GM19468 (cell line): ENCODE measurements around the gene CRLF1.
"Not testable (repeated sequence)": the region's sequence is repeated elsewhere in the genome, so short reads cannot be mapped to it uniquely, and the experiment has no call there.

Experiments
- ATAC-seq: cut with Tn5 transposase; IDR thresholded peaks from one replicate; pipeline ENCODE4 v1.9.1; 2021; ENCODE audit warnings: mild to moderate bottlenecking, moderate library complexity, moderate number of reproducible peaks; ENCODE audit not compliant: unreplicated experiment; ENCODE audit errors: extremely low read depth

Gene CRLF1

DNA sequence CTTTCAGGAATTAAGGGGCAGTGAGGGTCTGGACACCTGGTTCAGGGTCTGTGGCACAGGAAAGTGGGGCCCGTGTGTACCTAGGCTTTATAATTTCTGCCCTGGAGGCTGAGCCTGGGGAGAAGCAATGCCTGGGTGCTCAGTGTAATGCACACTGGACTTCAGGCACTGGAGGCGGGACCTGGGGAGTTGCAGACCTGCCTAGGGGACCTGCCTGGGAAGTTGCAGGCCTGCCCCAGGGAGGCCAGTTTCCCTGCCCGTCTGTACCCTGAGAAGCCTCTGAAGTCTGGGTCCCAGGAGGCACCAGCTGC, 3.6 kb upstream of the CRLF1 start:
- ATAC-seq: no peak

GRCh38 chr19:18609717-18610051, 3.1 kb upstream of the CRLF1 start:
- no peak for ATAC-seq

- no peak for ATAC-seq
Observed at GRCh38 chr19:18608805-18609716, 2.5 kb upstream of the CRLF1 start.

DNA sequence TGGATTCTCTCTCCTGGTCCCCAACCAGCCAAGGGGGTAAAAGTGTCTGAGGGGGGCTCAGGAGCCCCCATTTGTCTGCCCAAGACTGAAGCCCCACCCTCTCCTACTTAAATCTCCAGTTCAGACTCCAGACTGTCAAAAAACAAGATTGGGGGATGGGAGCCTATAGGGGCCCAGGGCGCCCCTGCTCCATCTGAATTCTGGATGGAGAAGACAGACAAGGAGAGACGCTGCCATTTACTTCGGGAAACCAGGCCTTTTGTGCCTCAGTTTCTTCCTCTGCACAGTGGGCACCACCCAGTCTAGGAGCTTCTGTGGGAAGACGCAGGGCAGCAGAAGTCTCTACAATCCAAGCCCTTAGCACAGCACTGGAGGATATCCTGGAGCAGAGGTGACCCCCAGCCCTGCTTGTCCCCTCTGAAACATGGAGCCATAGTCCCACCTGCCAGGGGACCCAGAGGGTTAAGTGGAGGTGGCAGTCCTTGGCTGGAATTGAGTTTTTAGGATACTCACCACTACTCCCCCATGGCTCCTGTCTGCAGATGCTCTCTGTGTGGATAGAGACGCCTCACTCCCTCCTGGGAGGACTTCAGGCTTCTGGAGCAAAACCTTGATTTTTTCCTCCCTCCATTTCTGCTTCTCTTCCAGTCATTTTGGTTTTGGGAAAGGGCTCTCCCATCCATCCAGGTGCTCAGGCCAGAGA, 1.7 kb upstream of the CRLF1 start:
- no peak for ATAC-seq

- ATAC-seq: no peak
Observed at GRCh38 chr19:18607226-18608101, 865 bp upstream of the CRLF1 start.

GRCh38 chr19:18605546-18606280, 886 bp downstream of the CRLF1 start:
- ATAC-seq: no peak

DNA sequence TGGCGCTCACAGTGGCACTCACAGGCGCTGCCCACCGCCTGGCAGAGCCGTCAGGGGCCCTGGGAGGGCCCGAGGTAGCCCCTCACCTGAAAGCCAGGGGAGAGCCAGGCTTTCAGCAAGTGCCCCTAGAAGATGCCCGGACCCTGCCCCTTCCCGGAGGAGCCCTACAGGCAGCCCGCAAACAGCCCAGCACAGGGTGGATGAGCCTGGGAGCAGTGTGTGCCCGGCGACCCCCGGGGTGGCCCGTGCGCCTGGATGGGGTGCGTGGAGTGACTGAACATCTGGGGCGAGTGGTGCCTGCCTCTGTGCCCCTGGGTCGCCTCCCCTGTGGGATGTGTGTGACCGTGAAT, 1.4 kb downstream of the CRLF1 start:
- no peak for ATAC-seq

- no peak for ATAC-seq
Observed at GRCh38 chr19:18604820-18605159, 1.8 kb downstream of the CRLF1 start.

DNA sequence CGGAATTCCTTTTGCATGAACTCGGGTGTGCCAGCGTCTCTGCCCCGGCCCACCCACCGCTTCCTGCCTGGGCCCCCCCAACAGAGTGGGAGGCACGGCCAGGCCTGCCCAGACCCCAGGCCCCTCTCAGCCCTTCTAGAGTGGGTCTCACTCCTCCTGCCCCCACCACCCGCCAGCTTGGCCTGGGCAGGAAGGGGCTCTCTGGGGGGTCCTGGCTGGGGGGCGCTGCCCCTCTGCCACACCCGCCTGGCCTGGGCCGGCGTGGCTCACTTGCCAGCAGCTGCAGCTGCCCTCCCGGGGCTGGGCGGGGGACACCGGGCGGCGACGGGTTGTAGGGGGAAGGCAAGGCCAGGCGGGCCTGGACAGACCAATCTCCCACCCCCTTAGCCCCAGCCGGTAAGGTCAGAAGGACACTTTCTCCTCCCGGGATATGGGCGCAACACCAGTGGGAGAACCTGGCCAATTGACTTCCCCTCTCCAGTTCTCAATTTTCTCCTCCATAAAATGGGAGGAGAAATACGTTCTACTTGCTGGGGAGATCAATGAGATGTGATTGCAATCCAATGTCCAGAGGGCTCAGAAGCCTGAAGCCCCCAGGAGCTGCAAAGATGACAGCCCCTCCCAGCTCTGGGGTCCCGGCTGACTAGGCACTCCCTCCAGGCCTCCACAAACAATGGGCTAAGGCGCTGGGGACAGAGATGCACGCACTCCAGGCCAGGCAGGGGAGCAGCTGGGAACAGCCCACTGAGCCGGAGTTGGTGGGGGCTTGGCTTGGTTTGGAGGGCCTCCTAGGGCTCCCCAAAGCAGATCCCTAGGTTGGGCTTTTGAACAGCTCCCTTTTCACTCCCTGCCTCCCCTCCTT, 2.4 kb downstream of the CRLF1 start:
- ATAC-seq: no peak

DNA sequence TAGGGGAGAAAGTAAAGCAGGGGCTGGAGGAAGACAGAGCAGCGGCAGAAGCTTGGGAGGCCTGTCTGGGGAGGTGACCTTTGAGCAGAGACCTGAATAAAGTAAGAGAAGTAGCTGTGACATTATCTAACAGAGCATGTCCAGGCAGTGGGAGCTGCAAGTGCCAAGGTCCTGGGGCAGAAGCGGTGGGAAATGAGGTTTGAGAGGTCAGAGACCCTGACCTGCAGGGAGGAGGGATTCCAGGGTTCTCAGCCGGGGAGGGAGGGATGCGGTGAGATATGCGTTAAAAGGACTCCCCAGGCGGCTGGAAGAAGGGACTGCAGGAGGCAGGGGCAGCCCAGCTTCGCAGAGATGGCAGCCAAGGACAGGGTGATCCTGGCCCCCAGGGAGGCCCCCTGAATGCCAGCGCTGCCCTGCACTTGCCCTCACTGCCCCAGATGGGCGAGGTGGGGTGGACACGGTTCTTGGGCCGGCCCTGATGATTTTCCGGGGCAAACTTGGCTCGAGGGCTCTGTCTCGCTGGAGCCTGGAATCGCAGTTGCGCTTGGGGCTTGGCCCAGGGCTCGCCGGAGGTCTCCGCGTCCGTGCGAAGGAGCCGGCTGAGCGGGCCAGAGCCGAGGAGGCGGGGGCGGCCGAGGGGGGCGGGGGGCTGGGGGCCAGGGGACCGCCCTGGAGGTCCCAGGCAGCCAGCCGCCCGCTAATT, 3.2 kb downstream of the CRLF1 start:
- no peak for ATAC-seq

DNA sequence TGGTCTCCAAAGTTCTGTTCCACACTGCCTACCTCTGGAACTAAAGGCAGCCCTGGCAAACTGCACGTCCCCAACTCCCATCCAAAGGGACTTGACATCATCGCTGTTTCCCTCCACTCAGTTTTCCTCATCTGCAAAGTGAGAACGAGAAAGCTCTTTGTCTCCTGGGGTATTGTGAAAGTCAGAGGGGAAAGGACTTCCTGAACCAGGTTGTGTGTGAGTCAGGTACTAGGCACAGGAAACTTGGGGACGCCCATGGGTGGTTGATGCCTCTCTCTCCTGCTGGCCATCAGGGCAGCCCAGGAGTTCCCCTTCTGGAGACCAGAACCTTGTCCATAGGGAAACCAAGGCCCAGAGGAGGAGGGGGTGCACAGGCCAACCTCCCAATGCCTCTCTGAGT, 4.7 kb downstream of the CRLF1 start:
- no peak for ATAC-seq

DNA sequence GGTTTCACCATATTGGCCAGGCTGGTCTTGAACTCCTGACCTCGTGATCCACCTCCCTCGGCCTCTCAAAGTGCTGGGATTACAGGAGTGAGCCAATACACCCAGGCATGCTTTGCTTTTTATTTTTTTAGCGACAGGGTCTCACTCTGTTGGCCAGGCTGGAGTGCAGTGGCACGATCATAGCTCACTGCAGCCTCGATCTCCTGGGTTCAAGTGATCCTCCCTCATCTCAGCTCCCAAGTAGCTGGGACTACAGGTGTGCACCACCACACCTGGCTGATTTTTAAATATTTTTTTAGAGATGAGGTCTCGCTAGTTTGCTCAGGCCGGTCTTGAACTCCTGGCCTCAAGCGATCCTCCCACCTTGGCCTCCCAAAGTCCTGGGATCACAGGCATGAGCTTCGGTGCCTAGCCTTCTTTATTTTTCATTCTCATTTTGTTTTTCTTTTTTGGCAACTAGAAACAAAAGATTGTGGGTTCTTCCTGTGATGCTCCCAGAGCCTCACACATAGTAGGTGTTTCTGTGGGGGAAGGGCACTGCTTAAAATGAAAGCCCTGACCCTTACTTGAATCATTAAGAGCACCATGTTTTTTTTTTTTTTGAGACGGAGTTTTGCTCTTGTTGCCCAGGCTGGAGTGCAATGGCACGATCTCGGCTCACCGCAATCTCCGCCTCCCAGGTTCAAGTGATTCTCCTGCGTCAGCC, 5.8 kb downstream of the CRLF1 start:
- ATAC-seq: not testable (repeated sequence)

- no peak for ATAC-seq
Observed at GRCh38 chr19:18599485-18599884, 7.1 kb downstream of the CRLF1 start.

DNA sequence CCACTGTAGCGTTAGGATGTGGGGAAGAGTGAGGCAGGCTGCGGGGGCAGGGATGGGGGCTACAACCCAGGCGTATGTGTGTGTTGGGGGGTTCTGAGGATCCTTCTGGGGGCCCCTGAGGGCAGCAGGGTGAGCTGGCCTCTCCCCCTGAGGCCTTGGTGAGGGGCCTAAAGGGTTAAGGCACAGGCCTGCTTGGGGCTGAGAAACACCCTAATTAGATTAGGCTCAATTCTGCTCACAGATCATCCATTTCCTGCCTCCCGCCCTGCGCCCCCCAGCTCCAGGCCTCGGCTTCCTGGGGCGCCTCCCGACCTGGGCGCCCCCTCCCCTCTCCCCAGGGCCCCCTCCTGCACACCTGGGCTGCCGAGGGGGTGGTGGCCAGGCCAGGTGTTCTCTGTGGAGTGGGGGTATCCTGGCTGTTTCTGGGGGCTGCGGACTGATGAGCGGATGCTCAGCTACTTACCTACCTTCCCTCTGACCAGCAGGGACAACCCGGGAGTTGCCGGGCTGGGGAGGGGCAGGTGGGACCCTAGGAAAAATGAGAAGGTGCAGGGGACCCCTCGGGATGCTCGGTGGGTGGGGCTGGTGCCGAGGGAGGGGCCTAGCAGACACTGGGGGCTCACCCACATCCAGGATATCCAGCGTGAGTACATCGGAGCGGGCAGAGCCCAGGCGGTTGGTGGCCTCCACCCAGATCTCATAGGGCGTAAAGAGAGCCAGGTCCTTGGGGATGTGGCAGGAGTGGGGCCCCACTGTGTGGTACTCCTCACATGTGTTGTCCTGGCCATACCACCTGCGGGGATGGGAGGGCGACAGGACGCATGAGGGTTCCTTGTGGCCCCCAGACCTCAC, 8.6 kb downstream of the CRLF1 start:
- no peak for ATAC-seq

GRCh38 chr19:18596752-18597157, 9.8 kb downstream of the CRLF1 start:
- no peak for ATAC-seq

DNA sequence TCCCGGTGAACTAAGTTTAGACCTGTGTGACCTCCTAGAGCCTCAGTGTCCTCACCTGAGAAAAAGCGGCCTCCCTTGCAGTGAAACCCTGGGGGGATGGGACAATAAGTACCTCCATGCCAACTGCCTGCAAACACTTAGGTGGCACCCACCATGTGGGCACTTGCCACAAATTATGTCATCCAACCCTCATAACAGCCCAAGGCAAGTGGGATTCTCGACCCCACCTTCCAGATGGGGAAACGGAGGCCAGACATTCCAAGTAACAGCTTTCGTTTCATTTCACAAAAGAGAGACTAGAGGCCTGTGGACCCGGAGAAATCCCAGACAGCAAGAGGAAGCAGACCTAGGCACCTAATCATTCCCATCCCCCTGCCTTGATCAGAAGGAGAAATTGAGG, 11.1 kb downstream of the CRLF1 start:
- no peak for ATAC-seq

DNA sequence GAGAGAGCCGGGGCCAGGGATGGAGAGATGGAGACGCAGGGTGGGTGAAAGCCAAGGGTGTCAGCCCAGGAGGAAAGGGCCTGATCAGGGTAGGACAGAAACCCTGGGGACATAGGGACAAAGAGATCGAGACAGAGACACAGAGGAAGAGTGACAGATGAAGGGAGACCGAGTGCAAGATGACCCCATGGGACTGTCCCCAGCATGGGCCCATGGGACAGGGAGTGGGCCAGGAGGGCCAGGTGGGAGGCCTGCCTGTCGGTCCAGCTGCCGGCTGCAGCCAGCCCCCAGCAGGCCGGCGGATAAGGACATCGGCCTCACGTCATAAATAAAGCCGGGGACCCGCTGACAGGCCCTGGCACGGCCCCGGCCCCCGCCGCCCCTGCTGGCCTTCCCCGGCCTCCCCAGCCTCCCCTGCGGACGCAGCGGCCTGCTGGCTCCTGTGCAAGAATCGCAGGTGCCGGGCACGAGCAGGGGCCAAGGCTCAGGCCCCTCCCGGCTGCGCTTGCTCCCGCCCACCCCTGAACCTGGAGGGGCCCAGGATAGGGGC, 11.7 kb downstream of the CRLF1 start:
- no peak for ATAC-seq
